Measurements from ENCODE around the gene PPM1F. TPM values are rescaled to one million over a fixed set of nuclear protein-coding genes. Genes with fewer than 3 reads are reported as not detected.
A peak's percentile ranks its signal among the peaks of the same experiment; 100 is the strongest.
"Not testable (repeated sequence)": the region's sequence is repeated elsewhere in the genome, so short reads cannot be mapped to it uniquely, and the experiment has no call there.

PPM1F gene
- total RNA-seq, 2 donors from 2014 or later = 16.8 to 17.5 TPM

DNA sequence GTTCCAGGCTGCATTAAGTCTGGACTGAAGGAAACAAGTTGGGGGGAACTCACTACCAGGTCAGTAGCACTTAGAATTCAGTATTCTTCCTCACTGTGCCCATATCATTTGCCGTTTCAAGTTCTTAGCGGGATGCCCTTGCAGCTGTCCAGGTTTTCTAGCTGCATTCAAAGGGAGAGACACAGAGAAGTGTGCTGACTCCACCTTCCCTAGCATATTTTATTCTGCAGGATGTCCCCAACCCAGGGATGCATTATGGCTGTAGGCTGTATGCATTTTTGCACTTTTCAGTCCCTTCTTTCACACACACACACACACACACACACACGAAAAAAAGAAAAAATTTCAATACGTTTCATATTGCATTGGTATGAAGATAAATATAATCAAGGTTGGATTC lies 49.4 kb downstream of the PPM1F start:
- ATAC-seq = no peak
- H3K27ac Mint-ChIP-seq = no peak overlapping the region
- no peak for DNase-seq (ENCODE audit: low spot score in 2 of 2)
- peaks cover 0 to 6% of the 10 kb centered on the region in 2 donors for H3K36me3 Mint-ChIP-seq
- no peaks in the 10 kb centered on the region for H3K9me3 Mint-ChIP-seq

DNA sequence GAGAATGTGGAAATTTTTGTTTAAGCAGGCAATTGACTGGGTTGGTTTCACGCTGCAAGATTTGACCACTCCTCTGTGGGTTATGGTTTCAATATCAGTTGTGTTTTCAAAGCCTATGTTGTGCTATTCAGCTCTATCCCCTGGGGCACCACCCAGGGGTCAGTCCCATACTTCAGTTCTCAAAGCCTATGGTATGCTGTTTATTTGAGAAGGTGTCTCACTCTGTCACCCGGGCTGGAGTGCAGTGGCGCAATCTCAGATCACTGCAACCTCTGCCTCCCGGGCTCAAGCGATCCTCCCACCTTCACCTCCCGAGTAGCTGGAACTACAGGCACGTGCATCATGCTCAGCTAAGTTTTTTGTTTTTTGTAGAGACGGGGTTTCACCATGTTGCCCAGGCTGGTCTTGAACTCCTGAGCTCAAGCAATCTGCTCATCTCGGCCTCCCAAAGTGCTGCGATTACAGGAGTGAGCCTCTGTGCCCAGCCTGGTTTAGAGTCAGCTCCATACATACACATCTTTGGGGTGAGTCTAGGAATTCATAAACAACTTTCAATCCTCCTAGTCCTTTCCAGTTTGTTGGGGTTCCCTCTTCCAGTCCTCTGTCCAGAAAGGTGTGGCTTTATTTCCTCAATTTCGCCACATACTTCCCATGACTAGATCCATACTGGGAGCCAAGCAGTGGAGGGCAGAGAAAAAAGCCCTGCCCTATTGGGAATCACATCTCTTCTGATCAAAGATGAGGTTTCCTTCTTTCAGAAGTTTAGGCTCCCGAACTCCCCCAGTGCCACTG lies 50.2 kb downstream of the PPM1F start:
- Mint-ChIP-seq H3K27ac (no peak overlapping the region), H3K36me3 (peaks cover 0 to 6% of the 10 kb centered on the region in 2 donors), H3K9me3 (no peaks in the 10 kb centered on the region)
- DNase-seq (ENCODE audit: low spot score in 2 of 2) (no peak), ATAC-seq (peak in 1 of 2 donors; percentile 40)

DNA sequence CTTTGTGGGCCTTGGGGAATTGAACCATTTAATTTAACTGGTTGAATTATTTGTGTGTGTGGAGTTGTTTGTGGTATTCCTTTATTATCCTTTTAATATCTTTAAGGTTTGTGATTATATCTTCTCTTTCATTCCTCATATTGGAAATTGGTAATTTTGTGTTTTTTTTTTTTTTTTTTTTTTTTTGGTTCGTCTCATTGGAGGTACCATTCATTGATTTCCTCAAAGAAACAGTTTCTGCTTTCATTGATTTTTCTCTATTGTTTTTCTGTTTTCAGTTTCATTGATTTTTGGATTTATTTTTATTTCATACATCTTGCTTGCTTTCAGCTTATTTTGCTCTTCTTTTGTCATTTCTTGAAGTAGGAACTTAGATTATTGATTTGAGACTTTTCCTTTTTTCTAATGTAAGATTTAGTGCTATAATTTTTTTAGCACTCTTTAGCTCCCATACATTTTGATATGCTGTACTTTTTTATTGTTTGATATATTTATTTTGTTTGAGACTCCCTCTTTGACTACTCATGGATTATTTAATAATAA lies 54.2 kb downstream of the PPM1F start:
- no peak overlapping the region for H3K27ac Mint-ChIP-seq
- no peaks in the 10 kb centered on the region for H3K9me3 Mint-ChIP-seq
- DNase-seq (ENCODE audit: low spot score in 2 of 2) = no peak
- no peaks in the 10 kb centered on the region for H3K36me3 Mint-ChIP-seq
- ATAC-seq = no peak

DNA sequence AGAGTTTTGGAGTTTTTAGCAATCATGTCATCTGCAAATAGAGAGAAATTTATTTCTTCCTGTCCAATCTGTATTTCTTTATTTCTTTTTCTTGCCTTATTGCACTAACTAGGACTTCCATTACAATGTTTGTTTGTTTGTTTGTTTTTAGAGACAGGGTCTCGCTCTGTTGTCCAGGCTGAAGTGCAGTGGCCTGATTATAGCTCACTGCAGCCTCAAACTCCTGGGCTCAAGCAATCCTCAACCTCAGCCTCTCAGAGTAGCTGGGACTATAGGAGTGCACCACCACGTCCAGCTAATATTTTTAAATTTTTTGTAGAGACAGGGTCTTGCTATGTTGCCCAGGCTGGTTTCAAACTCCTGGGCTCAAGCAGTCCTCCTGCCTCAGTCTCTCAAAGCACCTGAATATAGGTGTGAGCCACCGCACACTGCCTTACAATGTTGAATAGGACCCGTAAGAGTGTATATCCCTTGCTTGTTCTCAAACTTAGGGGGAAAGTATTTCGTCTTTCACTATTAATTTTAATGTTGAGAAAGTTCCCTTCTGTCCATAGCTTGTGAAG lies 55.6 kb downstream of the PPM1F start:
- H3K36me3 Mint-ChIP-seq = no peaks in the 10 kb centered on the region
- H3K9me3 Mint-ChIP-seq = no peaks in the 10 kb centered on the region
- DNase-seq (ENCODE audit: low spot score in 2 of 2) (no peak), ATAC-seq (no peak)
- H3K27ac Mint-ChIP-seq = no peak overlapping the region

DNA sequence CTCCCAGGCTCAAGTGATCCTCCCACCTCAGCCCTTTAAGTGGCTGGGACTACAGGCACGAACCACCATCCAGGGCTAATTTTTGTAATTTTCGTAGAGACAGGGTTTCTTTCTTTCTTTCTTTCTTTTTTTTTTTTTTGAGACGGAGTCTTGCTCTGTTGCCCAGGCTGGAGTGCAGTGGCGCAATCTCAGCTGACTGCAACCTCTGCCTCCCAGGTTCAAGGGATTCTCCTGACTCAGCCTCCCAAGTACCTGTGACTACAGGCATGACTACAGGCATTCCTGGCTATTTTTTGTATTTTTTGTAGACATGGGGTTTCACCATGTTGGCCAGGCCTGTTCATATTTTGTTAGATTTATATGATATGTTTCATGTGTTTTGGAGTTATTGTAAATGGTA lies 56.4 kb downstream of the PPM1F start:
- ATAC-seq, H3K9me3 Mint-ChIP-seq: not testable (repeated sequence)

DNA sequence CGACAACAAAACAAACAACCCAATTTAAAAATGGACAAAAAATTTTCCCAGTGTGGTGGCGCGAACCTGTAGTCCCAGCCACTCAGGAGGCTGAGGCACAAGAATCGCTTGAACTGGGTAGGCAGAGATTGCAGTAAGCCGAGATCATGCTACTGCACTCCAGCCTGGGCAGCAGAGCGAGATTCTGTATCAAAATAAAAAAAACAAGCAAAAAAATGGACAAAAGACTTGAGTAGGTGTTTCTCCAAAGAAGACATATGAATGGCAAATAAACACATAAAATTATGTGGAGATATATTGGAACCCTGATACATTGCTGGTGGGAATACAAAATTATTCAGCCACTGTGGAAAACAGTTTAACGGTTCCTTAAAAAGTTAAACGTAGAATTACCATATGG lies 57.8 kb downstream of the PPM1F start:
- no peaks in the 10 kb centered on the region for H3K36me3 Mint-ChIP-seq
- no peak for DNase-seq (ENCODE audit: low spot score in 2 of 2)
- no peak overlapping the region for H3K27ac Mint-ChIP-seq
- ATAC-seq = no peak
- H3K9me3 Mint-ChIP-seq = no peaks in the 10 kb centered on the region

More for the DNA sequence above, 56.4 kb downstream of the PPM1F start:
- H3K36me3 Mint-ChIP-seq; H3K27ac Mint-ChIP-seq; DNase-seq (ENCODE audit: low spot score in 2 of 2): not testable (repeated sequence)

DNA sequence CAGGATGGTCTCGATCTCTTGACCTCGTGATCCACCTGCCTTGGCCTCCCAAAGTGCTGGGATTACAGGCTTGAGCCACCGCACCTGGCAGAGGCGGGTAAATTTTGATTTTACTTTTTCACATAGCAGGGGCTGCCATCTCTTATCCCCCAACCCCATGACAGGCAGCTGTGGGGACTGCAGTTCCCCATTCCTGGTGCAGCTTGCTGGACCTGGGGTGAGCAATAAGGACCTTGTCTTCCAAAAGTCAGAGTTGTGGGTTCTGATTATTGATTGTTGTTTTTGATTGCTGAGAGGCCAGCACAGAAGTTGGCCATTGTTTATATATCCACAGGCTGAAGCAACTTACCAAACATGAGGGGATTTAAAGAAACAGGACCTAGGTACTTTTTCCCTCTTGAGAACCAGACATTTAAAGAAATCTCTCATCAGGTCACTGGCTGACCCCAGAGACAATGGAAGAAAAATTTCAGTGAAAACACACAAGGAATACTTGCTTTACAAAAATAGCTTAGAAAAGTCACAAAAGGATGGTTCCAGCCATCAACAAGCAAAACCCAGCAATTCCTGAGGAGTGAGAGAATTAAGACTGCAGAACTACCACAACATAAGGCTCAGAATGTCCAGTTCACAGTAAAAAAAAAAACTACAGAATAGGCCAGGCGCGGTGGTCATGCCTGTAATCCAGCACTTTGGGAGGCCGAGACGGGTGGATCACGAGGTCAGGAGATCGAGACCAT lies 63.2 kb downstream of the PPM1F start:
- no peaks in the 10 kb centered on the region for H3K9me3 Mint-ChIP-seq
- H3K27ac Mint-ChIP-seq = no peak overlapping the region
- no peak for DNase-seq (ENCODE audit: low spot score in 2 of 2)
- no peaks in the 10 kb centered on the region for H3K36me3 Mint-ChIP-seq
- ATAC-seq = no peak

DNA sequence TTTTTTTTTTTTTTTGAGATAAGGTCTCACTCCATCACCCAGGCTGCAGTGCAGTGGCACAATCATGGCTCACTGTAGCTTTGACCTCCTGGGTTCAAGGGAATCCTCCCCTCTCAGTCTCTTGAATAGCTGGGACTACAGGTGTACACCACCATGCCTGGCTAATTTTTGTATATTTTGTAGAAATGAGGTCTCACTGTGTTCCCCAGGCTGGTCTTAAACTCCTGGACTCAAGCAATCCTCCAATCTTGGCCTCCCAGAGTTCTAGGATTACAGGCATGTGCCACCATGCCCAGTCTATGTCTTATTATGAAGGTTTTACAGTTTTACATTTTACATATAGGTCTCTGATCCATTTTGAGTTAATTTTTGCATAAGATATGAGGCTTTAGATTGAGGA lies 64.8 kb downstream of the PPM1F start:
- Mint-ChIP-seq H3K27ac (no peak overlapping the region), H3K36me3 (no peaks in the 10 kb centered on the region), H3K9me3 (no peaks in the 10 kb centered on the region)
- ATAC-seq (no peak), DNase-seq (ENCODE audit: low spot score in 2 of 2) (no peak)

DNA sequence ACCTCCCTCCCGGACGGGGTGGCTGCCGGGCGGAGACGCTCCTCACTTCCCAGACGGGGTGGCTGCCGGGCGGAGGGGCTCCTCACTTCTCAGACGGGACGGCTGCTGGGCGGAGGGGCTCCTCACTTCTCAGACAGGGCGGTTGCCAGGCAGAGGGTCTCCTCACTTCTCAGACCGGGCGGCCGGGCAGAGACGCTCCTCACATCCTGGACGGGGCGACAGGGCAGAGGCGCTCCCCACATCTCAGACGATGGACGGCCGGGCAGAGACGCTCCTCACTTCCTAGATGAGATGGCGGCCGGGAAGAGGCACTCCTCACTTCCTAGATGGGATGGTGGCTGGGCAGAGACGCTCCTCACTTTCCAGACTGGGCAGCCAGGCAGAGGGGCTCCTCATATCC lies 68.7 kb downstream of the PPM1F start:
- DNase-seq (ENCODE audit: low spot score in 2 of 2); H3K9me3 Mint-ChIP-seq; H3K27ac Mint-ChIP-seq; ATAC-seq; H3K36me3 Mint-ChIP-seq: not testable (repeated sequence)

DNA sequence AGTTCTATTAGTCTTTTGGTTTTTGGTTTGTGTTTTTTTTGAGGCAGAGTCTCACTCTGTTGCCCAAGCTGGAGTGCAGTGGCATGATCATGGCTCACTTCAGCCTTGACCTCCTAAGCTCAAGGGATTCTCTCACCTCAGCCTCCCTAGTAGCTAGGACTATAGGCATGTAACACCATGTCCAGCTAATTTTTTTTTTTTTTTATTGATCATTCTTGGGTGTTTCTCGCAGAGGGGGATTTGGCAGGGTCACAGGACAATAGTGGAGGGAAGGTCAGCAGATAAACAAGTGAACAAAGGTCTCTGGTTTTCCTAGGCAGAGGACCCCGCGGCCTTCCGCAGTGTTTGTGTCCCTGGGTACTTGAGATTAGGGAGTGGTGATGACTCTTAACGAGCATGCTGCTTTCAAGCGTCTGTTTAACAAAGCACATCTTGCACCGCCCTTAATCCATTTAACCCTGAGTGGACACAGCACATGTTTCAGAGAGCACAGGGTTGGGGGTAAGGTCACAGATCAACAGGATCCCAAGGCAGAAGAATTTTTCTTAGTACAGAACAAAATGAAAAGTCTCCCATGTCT lies 69.8 kb downstream of the PPM1F start:
- not testable (repeated sequence) for DNase-seq (ENCODE audit: low spot score in 2 of 2); H3K27ac Mint-ChIP-seq; ATAC-seq; H3K36me3 Mint-ChIP-seq; H3K9me3 Mint-ChIP-seq

DNA sequence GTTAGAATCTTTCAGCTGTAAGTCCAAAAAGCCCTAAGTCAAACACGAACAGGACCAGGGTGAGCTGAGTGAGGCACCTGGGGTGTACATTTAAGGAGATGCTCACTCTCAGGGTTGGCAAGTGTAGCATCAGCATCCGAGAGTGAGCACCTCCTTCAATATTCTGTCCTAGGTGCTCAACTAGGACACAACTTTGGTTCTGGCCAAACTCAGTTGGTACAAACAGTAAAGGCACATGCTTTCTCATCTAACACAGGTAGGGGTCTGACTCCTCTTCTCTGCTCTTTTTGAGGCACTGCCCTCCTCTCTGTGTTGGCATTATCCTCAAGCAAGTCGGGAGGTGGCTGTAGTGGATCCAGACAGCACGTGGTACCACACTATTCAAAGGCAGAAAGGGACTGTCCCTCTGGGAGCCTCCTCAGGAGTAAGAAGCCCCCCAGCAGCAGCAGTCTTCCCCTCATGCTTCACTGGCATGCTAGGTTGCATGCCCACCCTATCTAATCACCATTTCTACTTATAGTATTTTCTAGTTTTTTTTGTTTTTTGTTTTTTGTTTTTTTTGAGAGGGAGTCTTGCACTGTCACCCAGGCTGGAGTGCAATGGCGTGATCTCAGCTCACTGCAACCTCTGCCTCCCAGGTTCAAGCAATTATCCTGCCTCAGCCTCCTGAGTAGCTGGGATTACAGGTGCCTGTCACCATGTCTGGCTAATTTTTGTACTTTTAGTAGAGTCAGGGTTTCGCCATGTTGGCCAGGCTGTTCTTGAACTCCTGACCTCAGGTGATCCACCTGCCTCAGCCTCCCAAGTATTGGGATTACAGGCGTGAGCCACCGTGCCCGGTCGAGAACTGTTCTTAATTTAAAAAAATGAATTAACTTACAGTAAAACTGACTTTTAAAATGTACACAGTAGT lies 70.6 kb downstream of the PPM1F start:
- no peak for DNase-seq (ENCODE audit: low spot score in 2 of 2)
- Mint-ChIP-seq H3K27ac (no peak overlapping the region), H3K36me3 (no peaks in the 10 kb centered on the region), H3K9me3 (no peaks in the 10 kb centered on the region)
- ATAC-seq = no peak

DNA sequence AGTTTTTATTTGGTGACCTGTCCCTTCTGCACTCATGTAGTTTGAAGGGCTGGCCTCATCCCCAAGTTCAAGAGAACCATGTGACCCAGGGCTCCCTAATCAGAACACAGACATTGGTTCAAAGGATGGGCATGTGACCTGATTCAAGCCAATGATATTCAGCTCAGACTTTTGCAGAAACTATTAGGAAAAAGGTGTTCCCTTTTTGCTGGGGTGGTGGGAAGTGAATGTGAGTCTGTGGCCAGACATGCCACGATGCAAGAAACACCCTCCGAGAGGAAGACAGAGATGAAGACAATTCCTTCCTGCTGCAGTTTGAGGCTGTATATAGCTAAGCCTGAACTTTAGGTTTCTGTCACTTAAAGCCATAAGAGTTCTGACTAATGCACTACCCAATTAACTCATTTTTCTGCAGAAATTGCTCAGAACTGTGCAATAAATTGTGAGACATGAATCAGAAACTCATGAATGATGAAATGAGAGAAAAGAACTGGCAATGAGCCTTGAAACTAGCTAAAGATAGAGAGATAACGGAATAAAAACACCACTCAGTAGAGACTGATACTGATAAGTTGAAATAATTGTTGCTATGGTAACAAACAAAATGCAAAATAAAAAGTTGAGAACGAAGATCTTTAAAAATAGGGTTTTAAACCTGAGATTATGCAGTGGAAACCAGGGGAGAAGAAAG lies 76.0 kb downstream of the PPM1F start:
- Mint-ChIP-seq H3K27ac (peak overlapping the region; percentile 72 to 91), H3K9me3 (no peaks in the 10 kb centered on the region), H3K36me3 (no peaks in the 10 kb centered on the region)
- DNase-seq (ENCODE audit: low spot score in 2 of 2) = peak in 1 of 2 donors; percentile 50
- peak; percentile 96 for ATAC-seq

DNA sequence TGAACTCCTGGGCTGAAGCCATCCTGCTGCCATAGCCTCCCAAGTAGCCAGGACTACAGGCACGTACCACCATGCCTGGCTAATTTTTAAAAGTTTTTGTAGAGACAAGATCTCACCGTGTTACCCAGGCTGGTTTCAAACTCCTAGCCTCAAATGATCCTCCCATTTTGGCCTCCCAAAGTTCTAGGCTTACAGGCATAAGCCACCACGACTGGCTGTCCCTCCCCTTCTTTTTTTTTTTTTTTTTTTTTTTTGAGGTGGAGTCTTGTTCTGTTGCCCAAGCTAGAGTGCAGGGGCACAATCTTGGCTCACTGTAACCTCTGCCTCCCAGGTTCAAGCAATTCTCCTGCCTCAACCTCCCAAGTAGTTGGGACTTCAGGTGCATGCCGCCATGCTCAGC lies 77.7 kb downstream of the PPM1F start:
- DNase-seq (ENCODE audit: low spot score in 2 of 2); ATAC-seq; H3K36me3 Mint-ChIP-seq; H3K9me3 Mint-ChIP-seq: not testable (repeated sequence)
- peak overlapping the region in 1 of 2 donors; percentile 72 for H3K27ac Mint-ChIP-seq

DNA sequence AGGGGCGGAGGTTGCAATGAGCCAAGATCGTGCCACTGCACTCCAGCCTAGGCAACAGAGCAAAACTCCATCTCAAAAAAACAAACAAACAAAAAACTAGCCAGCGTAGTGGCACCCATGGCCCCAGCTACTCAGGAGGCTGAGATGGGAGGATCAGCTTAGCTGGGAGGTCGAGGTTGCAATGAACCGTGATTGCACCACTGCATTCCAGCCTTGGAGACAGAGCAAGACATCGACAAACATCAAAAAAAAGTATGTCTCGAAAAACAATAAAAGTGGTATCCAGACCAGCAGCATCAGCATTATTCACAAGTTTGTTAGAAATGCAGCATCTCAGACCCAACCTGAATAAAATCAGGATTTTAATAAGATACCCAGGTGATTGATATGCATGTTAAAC lies 79.0 kb downstream of the PPM1F start:
- DNase-seq (ENCODE audit: low spot score in 2 of 2) = no peak
- Mint-ChIP-seq H3K9me3 (no peaks in the 10 kb centered on the region), H3K36me3 (no peaks in the 10 kb centered on the region), H3K27ac (no peak overlapping the region)
- no peak for ATAC-seq

DNA sequence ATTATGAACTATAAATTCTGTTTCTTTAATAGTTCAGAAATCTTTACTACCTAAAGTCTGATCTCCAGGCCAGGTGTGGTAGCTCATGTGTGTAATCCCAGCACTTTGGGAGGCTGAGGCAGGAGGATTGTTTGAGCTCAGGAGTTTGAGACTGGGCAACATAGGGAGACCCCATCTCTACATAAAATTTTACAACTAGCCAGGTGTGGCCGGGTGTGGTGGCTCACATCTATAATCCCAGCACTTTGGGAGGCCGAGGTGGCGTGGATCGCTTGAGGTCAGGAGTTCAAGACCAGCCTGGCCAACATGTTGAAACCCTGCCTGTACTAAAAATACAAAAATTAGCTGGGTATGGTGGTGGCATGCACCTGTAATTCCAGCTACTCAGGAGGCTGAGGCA lies 79.9 kb downstream of the PPM1F start:
- H3K36me3 Mint-ChIP-seq; DNase-seq (ENCODE audit: low spot score in 2 of 2); H3K27ac Mint-ChIP-seq; H3K9me3 Mint-ChIP-seq; ATAC-seq: not testable (repeated sequence)
